Measurements from ENCODE around the gene SSBP3. TPM values are rescaled to one million over a fixed set of nuclear protein-coding genes. Genes with fewer than 3 reads are reported as not detected.

Gene SSBP3
- total RNA-seq, 2 donors from 2014 or later, result 63.8 to 76.5 TPM

- Histone ChIP-seq H3K9ac (ENCODE audit: low read depth in 2 of 2, low read length in 2 of 2) (no peak overlapping the region), H3K4me3 (no peak overlapping the region), H3K4me1 (peaks cover 6% of the 10 kb centered on the region), H3K36me3 (no peaks in the 10 kb centered on the region), H3K27ac (no peak overlapping the region), H3K9me3 (no peaks in the 10 kb centered on the region), H3K27me3 (no peaks in the 10 kb centered on the region)
- TF ChIP-seq CTCF (IDR thresholded peaks at IDR 0.05), result no peak
- intact Hi-C loops (cut with DNase I), result no loop called here
- DNase-seq, result no peak
Measured at GRCh38 chr1:54304518-54304917, 101.7 kb downstream of the SSBP3 start.

GRCh38 chr1:54302951-54303843 is 103.0 kb downstream of the SSBP3 start:
- intact Hi-C loops (cut with DNase I), result no loop called here
- Histone ChIP-seq H3K9me3 (no peaks in the 10 kb centered on the region), H3K36me3 (no peaks in the 10 kb centered on the region), H3K4me3 (no peak overlapping the region), H3K27ac (no peak overlapping the region), H3K27me3 (no peaks in the 10 kb centered on the region), H3K4me1 (peaks cover 16% of the 10 kb centered on the region), H3K9ac (ENCODE audit: low read depth in 2 of 2, low read length in 2 of 2) (no peak overlapping the region)
- no peak for TF ChIP-seq CTCF (IDR thresholded peaks at IDR 0.05)
- no peak for DNase-seq

GRCh38 chr1:54302549-54302948 is 103.6 kb downstream of the SSBP3 start:
- Histone ChIP-seq H3K27ac (no peak overlapping the region), H3K4me3 (no peak overlapping the region), H3K27me3 (no peaks in the 10 kb centered on the region), H3K36me3 (no peaks in the 10 kb centered on the region), H3K9me3 (no peaks in the 10 kb centered on the region), H3K9ac (ENCODE audit: low read depth in 2 of 2, low read length in 2 of 2) (no peak overlapping the region), H3K4me1 (peaks cover 23% of the 10 kb centered on the region)
- intact Hi-C loops (cut with DNase I), result no loop called here
- DNase-seq, result no peak
- TF ChIP-seq CTCF (IDR thresholded peaks at IDR 0.05), result no peak

GRCh38 chr1:54301497-54301896 is 104.7 kb downstream of the SSBP3 start:
- no peaks in the 10 kb centered on the region for H3K27me3 ChIP-seq
- H3K9ac ChIP-seq (ENCODE audit: low read depth in 2 of 2, low read length in 2 of 2), result no peak overlapping the region
- no peak overlapping the region for H3K4me3 ChIP-seq
- peaks cover 30% of the 10 kb centered on the region for H3K4me1 ChIP-seq
- intact Hi-C loops (cut with DNase I), result no loop called here
- no peaks in the 10 kb centered on the region for H3K9me3 ChIP-seq
- DNase-seq, result no peak
- H3K27ac ChIP-seq, result no peak overlapping the region
- H3K36me3 ChIP-seq, result no peaks in the 10 kb centered on the region
- no peak for TF ChIP-seq CTCF (IDR thresholded peaks at IDR 0.05)

GRCh38 chr1:54300401-54300800 is 105.8 kb downstream of the SSBP3 start:
- Histone ChIP-seq H3K4me3 (no peak overlapping the region), H3K9ac (ENCODE audit: low read depth in 2 of 2, low read length in 2 of 2) (no peak overlapping the region), H3K9me3 (no peaks in the 10 kb centered on the region), H3K27me3 (no peaks in the 10 kb centered on the region), H3K4me1 (peaks cover 30% of the 10 kb centered on the region), H3K36me3 (no peaks in the 10 kb centered on the region), H3K27ac (no peak overlapping the region)
- intact Hi-C loops (cut with DNase I), result no loop called here
- no peak for DNase-seq
- no peak for TF ChIP-seq CTCF (IDR thresholded peaks at IDR 0.05)
